ENCODE results near the gene CDC16.

DNA sequence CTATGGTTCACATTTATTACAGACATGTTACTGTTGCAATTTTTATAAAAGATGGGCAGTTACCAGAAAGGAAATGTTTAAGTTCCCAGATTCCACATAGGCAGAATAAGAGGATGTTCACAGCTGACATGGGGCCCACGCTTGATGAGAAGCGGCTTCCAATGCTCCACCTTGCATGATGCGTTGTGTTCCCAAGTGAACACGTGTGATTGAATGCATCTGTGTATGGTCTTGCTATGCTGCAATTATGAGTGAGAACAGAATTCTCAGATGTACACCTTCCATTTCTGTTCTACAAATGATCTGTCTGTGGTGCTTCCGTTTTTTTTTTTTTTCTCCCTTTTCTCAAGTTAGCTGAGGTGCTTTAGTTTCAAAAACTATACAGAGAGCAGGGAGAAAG is 62.2 kb downstream of the CDC16 start:
- TF ChIP-seq CTCF (conservative IDR thresholded peaks at IDR 0.05; ENCODE audit: low read length), result no peak
- no peak for TF ChIP-seq EZH2phosphoT487 (IDR thresholded peaks at IDR 0.05; ENCODE audit: borderline replicate concordance)

Data from Loucy (cell line).